HL-60 (cell line): ENCODE measurements around the gene NDUFB7.

Source experiments
- GABPA ChIP-seq: IDR thresholded peaks from 2 replicates; pipeline ENCODE4 v1.6.1; 2012; ENCODE audit warnings: low read depth
- POLR2AphosphoS5 ChIP-seq: IDR thresholded peaks from 2 replicates; pipeline ENCODE4 v1.6.1; 2012; ENCODE audit warnings: low read depth
- REST ChIP-seq: IDR thresholded peaks from 2 replicates; pipeline ENCODE4 v1.6.1; 2012; ENCODE audit warnings: low read depth; ENCODE audit not compliant: insufficient replicate concordance
- SPI1 ChIP-seq: IDR thresholded peaks from 2 replicates; pipeline ENCODE4 v1.6.1; 2012; ENCODE audit warnings: low read depth, mild to moderate bottlenecking, borderline replicate concordance
- TF ChIP-seq, protein P1 (sequence below): IDR thresholded peaks from one replicate; pipeline ENCODE4 v1.5.1; 2011; ENCODE audit warnings: low read length, control low read depth, inconsistent platforms; ENCODE audit not compliant: insufficient read depth

GRCh38 chr19:14520543-14520942, 51.3 kb downstream of the NDUFB7 start:
- TF ChIP-seq, protein P1, sequence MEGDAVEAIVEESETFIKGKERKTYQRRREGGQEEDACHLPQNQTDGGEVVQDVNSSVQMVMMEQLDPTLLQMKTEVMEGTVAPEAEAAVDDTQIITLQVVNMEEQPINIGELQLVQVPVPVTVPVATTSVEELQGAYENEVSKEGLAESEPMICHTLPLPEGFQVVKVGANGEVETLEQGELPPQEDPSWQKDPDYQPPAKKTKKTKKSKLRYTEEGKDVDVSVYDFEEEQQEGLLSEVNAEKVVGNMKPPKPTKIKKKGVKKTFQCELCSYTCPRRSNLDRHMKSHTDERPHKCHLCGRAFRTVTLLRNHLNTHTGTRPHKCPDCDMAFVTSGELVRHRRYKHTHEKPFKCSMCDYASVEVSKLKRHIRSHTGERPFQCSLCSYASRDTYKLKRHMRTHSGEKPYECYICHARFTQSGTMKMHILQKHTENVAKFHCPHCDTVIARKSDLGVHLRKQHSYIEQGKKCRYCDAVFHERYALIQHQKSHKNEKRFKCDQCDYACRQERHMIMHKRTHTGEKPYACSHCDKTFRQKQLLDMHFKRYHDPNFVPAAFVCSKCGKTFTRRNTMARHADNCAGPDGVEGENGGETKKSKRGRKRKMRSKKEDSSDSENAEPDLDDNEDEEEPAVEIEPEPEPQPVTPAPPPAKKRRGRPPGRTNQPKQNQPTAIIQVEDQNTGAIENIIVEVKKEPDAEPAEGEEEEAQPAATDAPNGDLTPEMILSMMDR = no peak
- no peak for TF ChIP-seq POLR2AphosphoS5
- no peak for TF ChIP-seq SPI1
- TF ChIP-seq REST = no peak
- no peak for TF ChIP-seq GABPA
